ENCODE results near the gene IL7R.
"Not testable (repeated sequence)": the region's sequence is repeated elsewhere in the genome, so short reads cannot be mapped to it uniquely, and the experiment has no call there.

IL7R gene

DNA sequence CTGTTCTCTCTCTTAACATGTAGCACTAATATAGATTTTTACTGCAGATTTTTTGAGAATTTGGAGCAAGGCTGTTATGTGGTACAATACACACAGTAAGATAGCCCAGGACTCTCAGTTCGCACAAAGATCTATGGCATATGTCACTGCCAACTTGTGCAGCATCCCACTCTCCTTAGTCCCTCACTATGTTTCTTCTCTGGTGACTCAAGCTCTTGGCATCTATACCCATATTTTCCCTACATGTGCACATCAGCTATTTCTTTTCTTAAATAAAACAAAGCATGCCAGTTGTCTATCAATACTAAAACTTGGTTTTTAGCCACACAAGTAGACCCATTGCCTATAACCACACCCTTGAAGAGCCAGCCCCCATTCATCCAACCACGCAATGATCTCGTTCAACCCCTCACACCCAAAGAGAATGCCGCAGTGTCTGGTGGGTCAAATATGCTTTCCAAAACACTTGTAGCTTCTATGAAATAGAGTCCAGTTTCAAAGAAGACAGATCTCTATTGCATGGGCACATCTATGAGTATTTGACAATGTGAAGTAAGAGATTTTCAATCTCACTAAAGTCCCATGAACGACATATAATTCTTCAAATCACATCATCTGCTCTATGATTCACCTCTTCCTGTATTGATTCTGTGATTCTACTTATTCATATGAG is 18.2 kb upstream of the IL7R start:
- DNase-seq (ENCODE audit: low spot score), result no peak
- FAIRE-seq, result peak; percentile 32

DNA sequence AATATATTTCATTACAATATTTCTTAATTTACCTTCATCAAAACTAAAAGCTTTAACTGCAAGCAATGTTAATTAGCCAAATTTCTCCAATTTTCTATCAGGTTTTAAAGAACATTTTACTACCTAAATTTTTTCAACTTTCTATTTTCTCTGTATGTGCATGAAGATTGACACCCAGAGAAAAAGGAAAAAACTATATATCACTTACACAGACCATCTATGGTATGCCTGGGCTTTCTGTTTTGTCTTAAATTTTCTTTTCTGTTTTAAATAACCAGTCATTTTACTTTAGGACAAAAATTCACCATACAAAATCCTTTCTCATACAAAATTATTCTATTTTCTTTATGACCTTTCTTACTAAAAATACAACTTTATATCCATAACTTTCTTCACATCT is 13.8 kb upstream of the IL7R start:
- FAIRE-seq, result no peak
- no peak for DNase-seq (ENCODE audit: low spot score)

DNA sequence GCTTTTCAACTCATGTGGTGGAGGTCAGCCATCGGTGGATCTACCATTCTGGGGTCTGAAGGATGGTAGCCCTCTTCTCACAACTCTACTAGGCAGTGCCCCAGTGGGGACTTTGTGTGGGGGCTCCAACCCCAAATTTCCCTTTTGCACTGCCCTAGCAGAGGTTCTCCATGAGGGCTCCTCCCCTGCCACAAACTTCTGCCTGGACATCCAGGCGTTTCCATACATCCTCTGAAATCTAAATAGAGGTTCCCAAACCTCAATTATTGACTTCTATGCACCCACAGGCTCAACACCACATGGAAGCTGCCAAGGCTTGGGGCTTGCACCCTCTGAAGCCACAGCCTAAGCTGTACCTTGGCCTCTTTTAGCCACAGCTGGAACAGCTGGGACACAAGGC is 11.2 kb upstream of the IL7R start:
- not testable (repeated sequence) for FAIRE-seq; DNase-seq (ENCODE audit: low spot score)

DNA sequence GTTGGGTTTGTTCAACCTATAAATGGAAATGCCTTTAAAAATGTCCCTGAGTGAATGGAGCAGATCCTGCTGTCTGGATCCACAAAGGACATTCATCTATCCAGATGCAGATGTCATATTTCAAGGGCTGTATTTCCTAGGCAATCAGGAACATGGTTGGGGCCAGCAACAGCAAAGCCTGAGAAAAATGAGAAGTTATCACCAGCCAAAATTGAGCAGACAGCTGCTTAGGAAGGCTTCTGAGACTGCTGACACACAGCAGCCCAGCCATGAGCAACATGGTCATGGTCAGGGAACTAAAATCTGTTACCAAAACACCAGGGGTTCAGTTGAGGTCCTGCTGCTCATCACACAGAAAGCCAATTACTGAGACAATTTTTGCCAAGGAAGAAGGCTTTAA is 9.2 kb upstream of the IL7R start:
- DNase-seq (ENCODE audit: low spot score), result no peak
- FAIRE-seq, result no peak

DNA sequence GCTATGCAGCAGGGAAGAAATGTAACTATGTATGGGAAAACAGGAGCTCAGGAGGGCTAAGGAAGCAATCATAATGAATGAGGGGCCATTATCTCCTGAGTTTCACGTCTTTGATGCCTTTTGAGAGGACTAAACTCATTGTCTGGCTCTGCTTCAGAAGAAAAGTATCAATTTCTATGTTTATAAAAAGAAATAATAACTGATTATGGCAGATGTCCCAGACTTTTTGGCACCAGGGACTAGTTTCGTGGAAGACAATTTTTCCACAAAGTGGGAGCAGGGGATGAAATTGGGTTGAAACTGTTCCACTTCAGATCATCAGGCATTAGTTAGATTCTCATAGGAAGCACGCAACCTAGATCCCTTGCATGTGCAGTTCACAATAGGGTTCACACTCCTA is 8.7 kb upstream of the IL7R start:
- FAIRE-seq (no peak), DNase-seq (ENCODE audit: low spot score) (no peak)

DNA sequence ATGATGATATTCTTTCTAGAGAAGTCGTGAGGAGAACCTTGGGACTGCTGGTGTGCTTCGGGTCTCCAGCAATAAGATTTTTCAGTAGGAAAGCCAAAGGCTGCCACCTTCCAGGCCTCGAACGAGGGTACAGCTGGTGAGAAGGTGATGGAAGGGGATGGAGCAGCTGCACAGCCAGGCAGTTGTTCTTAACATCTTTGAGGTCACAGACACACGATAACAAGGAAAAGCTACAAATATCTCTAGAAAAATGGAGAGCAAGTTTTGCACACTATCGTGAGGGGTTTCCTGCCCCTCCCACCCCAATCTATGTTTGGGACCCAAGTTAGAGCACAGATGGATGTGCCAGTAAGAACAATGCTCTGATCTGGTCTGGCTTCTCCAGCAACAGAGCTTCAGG is 6.8 kb upstream of the IL7R start:
- FAIRE-seq (no peak), DNase-seq (ENCODE audit: low spot score) (no peak)

DNA sequence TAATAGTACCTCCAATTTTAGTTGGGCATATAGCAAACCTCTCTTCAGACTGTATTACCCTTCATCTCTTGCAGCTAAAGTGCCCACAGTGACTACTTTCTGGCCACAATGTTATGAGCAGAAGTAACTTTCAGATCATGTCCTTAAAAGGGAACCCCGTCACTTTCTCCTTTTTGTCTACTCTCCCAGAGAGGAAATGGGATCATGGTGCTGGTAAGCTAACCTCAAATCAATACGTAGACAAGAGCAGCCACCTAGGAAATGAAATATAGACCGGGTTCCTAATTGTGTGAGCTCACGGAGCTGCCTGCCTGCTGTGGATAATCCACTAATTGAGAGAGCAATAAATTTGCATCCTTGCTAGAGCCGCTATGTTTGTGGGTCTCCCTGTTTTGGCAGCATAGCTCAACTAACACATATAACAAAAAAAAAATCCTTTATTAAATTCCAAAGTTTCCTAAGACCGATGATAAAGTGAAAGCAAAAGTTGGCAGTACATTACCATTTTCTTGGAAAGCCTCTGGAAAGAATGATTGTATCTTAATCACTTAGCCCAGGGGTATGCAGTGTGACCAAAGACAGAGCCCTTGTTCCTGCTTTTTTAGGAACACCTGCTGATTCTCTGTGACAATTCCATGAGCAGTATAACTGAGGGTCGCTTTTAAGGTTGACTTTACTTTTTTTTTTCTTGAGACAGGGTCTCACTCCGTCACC is 5.6 kb upstream of the IL7R start:
- no peak for DNase-seq (ENCODE audit: low spot score)
- no peak for FAIRE-seq

DNA sequence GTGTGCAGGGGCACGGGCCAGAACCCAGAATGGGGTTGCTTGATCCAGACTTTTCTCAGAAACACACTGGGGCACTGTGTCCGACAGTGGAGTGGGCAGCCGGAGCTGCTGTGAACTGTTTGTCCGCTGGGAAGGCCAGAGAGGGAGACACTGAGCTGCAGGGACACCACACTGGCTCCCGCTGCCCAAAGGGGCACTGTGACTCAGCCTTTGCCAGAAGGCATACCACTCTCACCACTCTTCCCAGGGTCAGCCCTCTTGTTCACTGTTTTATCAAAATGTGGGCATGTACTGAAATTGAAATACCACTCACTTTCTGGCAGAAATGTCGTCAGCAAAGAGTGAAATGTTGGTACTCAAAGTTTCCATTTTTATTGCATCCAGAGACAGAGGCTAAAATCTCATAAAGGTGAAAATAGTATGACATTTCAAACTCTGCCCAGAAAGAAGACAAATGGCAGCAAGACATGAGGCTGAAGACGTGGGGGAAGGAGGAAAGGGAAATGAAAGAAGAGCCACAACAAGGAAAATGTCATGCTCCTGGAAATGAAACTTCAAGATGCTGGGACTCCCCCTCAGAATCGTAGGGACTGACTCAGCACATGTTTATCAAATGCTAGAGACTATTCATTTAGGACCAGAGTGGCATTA is 4.5 kb upstream of the IL7R start:
- DNase-seq (ENCODE audit: low spot score) (no peak), FAIRE-seq (peak; percentile 27)

DNA sequence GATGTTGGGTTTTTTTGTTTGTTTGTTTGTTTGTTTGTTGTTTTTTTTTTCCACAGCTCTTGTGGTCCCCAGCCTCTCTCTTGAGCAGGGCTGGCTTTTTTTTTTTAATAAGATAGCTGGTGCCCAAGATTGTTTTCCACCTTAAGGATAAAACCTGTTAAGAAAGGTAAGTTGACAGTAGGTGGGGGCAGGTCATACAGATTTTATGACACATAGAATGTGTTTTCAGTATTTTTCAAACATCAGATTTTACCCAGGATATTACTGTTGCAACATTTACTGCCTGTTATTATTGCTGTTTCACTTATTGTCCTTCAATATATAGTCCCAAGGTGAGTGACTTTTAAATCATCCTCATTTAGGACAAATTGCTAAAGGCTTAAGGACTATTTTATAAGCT is 3.9 kb upstream of the IL7R start:
- DNase-seq (ENCODE audit: low spot score), result no peak
- FAIRE-seq, result no peak

DNA sequence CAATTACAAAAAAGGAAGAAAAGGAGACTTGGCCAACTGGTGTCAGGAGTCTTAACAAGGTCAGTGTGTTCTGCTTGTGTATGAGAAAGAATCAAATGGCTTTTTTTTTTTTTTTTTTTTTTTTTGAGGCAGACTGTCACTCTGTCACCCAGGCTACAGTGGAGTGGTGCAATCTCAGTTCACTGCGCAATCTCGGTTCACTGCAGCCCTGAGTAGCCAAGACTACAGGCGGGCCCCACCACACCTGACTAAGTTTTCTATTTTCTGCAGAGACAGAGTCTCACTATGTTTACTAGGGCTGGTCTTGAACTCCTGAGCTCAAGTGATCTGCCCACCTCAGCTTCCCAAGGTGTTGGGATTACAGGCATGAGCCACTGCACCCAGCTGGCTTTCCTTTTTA is 3.1 kb upstream of the IL7R start:
- DNase-seq (ENCODE audit: low spot score), result no peak
- no peak for FAIRE-seq

DNA sequence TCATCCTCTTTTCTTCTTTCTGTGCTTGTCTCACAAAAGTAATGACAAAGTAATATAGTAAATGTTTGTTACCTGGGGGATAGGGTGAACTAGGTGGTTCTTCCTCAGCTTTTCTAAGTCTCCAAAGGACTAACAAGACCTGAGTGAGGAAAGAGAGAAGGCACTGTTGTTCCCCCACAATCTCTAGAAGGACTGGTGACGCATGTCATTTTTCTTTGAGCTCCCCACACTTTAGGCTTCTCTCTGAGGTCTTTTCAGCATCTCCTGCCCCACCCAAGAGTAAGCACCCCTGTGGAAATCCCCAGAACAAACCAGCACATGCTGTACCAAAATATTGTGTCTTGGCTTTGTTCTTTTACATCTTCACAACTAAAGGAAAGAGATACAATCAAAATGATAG is 2.4 kb upstream of the IL7R start:
- DNase-seq (ENCODE audit: low spot score) (no peak), FAIRE-seq (no peak)

DNA sequence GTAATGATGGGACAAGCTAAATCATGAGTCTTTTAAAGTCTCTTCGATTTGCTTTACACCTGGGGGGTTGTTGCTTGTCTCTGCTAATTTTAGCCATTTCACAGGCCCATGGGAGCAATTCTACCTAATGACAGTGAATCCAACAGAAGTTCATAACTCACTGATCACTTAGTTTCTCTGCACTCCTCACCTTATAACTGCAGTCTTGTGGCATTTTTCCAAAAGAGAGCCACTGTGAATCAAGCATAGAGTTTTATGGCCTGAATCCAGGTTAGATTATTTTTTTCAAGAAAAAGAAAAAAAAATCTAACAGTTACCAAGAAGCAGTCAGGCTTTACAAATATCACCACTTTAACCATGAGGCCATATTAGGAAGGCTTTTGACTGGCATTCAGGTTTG is 1.5 kb upstream of the IL7R start:
- FAIRE-seq (no peak), DNase-seq (ENCODE audit: low spot score) (no peak)

DNA sequence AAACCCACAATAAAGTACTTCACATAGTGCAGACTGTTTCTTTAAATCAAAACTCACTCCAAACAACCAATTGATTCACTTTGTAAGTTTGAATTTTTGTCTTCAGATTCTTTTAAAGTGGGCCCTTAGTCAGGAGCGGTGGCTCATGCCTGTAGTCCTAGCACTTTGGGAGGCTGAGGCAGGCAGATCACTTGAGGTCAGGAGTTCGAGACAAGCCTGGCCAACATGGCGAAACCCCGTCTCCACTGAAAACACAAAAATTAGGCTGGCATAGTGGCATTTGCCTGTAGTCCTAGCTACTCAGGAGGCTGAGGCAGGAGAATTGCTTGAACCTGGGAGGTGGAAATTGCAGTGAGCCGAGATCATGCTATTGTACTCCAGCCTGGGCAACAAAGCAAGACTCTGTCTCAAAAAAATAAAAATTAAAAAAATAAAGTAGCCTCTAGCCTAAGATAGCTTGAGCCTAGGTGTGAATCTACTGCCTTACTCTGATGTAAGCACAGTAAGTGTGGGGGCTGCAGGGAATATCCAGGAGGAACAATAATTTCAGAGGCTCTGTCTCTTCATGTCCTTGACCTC is 416 bp upstream of the IL7R start:
- not testable (repeated sequence) for DNase-seq (ENCODE audit: low spot score); FAIRE-seq

DNA sequence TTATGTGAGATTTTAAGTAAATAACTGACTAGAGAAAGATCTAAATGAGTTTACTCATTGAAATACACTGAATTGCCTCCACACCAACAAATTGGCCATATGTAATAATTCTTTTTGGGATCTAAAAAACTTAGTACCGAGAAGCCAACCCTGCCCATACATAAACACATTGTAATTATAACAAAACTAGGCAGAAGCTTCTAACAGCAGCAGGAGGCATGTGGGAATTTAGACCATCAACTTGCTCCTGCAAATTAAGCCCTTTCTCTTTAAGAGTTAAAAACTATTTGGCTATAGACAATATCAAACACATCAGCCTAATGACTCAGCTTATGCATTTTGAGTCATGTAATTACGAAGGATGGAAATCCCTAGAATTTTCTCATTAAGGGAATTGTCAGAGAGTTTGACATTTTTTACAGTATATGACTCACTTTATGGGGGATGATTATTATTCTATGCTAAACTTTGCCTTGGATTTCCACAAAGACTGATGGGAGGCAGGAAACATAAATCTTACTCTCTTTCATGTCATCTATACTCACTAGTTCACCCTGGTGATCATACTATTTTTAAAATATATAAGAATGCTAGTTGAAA is 1.0 kb downstream of the IL7R start:
- FAIRE-seq, result no peak

DNA sequence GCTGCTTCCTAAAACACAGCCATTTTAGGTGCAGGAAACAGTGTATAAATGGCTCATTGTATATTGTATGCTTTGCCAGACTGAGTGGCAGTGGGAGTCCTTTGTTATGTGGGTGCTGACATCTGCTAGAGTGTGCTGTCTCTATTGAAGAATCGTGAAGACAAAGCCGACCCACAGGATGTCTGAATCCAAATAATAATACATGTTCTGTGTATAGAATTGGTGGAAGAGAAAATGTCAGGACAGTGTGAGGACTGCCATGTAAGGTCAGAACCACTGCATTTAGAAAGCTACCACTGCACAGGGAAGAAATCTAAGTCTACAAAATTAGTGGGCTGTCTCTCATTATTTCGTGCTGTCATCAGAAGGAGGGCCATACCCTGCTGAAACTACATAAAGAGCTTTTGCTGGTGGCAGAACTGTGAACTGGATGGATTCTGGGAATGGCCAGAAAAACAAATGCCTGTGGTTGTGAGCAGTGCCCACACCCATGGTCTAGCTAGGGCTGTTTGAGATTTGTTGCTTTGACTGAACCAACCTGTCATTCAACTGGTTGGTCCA is 2.5 kb downstream of the IL7R start:
- FAIRE-seq (no peak), DNase-seq (ENCODE audit: low spot score) (peak; percentile 33)

More for the DNA sequence above, 1.0 kb downstream of the IL7R start:
- DNase-seq (ENCODE audit: low spot score), result peak; percentile 37

DNA sequence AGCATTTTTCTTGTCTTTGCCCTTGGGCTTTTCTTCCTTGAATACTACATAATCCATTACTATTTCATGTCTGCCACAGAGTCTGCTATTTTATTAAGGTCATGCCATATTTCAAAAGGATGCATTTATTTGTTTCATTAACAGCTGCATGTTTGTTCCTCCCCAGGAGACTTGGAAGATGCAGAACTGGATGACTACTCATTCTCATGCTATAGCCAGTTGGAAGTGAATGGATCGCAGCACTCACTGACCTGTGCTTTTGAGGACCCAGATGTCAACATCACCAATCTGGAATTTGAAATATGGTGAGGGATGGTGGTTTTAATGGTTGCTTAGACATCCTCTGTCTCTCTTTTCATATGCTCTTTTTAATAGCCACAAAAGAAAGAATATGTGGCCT is 4.0 kb downstream of the IL7R start:
- DNase-seq (ENCODE audit: low spot score), result no peak
- peak; percentile 52 for FAIRE-seq

DNA sequence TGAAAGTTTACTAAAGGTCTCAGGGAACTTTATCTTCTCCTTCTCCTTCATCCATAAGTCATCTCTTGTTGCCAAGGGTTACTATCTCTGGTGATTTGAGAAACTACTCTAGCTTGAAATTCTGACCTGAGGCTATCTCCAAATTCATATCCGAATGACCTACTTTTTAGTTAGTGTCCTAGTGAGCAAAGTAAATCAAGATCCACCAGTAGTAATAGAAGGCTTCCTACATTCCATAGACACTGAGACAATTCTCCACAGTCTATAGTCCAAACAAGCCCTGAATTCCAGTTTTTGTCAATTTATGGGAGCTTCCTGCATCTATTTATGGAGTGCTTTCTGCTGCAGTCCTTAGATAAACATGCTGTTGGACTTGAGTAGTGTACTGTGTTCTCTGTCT is 5.0 kb downstream of the IL7R start:
- DNase-seq (ENCODE audit: low spot score) (no peak), FAIRE-seq (no peak)

DNA sequence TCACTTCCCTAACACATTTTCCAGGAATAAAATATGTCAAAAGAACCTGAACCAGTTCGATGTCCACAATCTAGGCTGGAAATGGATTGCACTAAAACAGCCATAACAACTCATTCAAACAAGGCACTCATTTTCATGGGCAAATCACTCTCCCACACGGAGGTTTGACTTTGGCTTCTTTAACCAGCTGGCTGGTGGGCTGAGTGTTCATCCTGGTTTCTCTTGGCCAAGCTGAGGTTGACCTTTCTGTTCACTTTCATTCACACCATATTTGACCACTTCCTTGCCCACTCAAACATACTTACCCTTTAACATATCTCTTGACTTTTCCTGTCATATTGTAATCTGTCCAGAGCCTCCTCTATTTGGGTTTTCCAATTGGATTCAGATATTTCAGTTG is 5.4 kb downstream of the IL7R start:
- DNase-seq (ENCODE audit: low spot score) (no peak), FAIRE-seq (no peak)

DNA sequence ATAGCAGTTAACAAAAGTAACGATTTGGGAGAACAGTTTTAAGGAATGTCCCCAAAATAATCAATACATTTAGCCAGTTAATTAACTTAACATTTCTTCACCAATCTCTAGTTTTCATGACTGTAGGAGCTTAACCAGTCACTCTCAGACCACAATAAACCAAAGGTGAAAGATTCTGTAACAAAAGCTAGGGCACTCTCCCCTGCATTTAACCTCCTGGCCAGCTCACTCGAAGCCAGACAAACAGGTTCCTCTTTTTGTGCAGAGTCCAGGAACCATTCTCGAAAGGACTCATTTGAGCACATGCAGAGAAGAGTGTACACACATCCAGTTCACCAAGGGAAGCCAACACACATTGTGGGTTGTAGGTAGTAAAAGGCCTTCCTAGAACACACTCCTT is 6.5 kb downstream of the IL7R start:
- FAIRE-seq (no peak), DNase-seq (ENCODE audit: low spot score) (no peak)

DNA sequence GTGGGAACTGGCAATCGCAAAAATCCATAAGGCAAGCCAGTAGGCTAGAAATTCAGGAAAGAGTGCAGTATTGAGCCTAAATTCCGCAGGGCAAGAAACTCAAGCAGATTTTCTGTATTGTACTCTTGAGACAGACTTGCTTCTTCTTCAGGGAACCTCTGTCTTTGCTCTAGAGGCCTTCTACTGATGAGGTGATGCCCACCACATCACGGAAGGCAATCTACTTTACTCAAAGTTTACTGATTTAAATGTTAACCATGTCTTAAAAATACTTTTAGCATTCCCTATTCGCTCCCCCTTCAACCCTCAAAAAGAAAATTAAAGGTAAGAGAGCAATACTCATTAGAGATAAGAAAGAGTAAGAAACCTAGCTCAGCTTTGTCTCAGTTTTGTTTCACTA is 11.3 kb downstream of the IL7R start:
- FAIRE-seq (no peak), DNase-seq (ENCODE audit: low spot score) (no peak)

DNA sequence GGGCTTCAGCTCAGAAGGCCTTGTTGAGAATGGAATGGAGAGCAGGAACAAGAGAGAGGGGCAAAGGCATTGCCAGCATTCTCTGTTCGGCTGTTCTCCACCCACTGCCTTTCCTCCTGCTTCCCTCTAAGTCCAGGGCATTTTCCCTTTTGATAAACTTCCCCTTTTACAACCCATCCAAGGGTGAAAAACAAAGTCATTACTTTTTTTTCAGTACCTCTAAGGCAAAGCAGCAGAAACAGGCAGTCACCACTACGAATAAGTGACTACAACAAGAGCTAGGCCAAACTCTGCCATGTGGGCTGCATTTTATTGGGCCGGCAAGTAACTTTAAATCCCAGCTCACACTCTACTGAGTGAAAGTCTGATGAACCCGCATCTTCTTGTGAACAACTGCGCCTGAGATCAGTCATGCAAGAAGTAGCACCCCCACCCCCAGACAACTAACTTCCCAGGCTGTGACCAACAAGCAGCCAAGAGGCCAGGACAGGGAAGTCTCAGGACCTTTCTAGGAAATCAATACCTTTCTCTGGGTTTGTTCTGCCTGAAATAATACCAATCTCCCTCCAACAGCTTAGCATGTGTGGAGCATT is 13.1 kb downstream of the IL7R start:
- DNase-seq (ENCODE audit: low spot score), result no peak
- no peak for FAIRE-seq

All from urothelium cell line (cell line).